Raji (cell line): ENCODE data around the gene RGL3.

Experiments used
- POLR2A ChIP-seq: IDR thresholded peaks from 2 replicates; pipeline ENCODE4 v1.6.1; 2011; ENCODE audit warnings: low read depth, low read length, control low read depth; ENCODE audit not compliant: insufficient read depth

The RGL3 gene

DNA sequence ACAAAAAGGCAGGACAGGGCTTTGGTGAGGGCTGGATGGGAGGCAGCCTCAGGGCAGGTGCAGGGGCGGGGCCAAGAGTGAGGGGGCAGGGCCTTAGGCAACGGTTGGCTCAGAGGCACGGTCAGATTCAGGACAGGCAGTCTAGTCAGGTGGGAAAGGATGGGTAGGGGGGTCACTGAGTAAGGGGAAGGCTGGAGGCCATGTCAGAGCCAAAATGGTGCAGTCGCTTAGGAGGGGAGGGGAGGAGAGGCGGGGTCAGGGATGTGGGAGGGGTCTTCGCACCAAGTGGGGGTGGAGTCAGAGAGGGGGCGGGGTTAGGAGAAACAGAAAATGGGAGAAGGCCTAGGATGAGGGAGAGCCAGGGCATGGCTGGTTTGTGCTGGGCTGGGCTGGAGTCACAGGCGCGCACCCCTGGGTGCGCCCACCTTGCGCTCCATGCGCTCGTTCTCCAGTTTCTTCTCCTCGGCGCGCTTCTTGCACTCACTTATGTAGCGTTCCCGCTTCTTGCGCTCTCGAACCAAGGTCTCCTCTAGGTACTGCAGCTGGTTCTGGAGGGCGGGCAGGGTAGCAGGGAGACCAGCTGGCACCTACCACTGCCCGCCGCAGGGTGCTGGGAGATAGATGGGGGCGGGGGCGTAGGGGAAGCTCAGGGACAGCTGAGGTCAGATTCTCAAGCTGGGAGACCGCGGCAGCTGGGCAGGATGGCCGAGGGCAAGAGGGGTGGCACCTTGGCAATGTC lies 6.8 kb upstream of the RGL3 start:
- TF ChIP-seq POLR2A: no peak

- TF ChIP-seq POLR2A: no peak
These were observed 4.7 kb upstream of the RGL3 start for GRCh38 chr19:11423791-11424181.

GRCh38 chr19:11423164-11423790 lies 4.2 kb upstream of the RGL3 start:
- no peak for TF ChIP-seq POLR2A

- TF ChIP-seq POLR2A: no peak
These were observed 3.3 kb upstream of the RGL3 start for GRCh38 chr19:11422163-11423065.

GRCh38 chr19:11421371-11422098 lies 2.4 kb upstream of the RGL3 start:
- no peak for TF ChIP-seq POLR2A

DNA sequence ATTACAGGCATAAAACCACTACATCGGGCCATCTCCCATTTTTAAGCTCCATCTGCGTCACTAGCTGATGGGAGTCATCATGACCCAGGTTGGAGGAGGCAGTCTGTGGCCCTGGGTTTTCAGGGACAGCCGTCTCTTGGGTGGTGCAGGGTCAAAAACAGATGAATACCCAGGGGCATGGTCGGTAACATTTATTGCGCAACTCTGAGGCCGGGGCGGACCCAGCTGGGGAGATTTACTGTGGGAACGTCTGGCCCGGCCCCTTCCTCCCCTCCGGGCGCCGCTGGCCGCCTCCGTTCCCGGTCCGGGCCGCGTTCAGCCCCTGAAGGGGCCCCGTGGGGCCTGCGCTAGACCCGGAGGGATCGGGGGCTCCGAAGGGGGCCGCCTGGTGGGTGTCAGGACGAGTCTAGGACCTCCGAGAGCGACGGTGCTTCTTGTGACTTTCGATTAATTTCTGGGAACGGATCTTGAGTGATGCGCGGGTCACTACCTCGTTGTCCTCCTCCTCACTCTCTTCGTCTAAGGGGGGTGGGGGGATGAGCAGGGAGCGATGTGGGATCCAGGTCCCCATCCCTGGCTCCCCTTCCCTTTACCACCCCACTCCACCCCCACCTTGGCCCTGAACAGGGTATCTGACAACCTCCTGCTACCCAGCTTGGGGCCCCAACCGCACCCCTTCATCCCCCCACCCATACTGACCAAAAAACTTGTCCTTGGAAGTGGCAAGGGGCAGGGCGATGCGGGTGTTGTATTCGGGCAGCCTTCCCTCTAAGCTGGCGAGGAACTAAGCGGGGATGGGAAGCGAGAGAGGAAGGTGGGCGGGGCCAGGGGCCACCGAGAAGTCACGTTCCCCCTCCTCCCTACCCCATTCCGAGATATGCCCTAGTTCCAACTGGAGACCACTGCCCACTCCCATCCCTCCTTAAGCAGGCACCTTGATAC lies 1.6 kb upstream of the RGL3 start:
- TF ChIP-seq POLR2A: no peak

- no peak for TF ChIP-seq POLR2A
These were observed 993 bp downstream of the RGL3 start for GRCh38 chr19:11418094-11418548.

GRCh38 chr19:11416346-11417052 lies 2.6 kb downstream of the RGL3 start:
- TF ChIP-seq POLR2A: no peak

DNA sequence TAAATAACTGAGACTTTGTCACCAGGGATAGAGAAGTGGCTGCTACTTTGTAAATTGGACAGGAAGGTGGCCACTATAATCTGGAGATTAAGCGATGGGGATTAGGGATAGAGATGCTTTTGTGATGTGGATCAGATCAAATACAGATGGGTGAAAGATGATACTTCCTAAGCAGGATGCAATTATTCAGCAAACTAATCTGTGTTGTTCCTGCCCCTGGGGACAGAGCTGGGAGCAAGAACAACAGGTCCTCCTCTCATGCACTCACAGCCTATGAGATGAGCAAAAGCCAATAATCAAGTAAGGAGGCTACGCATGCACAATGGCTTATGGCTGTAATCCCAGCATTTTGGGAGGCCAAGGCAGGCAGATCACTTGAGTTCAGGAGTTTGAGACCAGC lies 4.6 kb downstream of the RGL3 start:
- TF ChIP-seq POLR2A: no peak

DNA sequence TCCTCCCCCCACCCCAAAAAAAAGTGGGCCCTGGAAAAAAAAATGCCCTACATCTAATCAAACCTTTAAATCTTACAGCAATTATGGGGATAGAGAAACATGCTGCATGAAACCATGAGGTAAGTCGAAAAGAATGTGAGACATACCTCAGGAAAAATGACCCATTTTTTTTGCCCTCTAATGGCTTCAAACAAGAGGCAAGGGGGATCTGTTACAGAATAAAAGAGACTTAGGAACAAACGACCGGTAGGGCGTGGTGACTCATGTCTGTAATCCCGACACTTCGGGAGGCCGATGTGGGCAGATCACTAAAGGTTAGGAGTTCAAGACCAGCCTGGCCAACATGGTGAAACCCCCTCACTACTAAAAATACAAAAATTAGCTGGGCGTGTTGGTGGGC lies 8.4 kb downstream of the RGL3 start:
- no peak for TF ChIP-seq POLR2A

- no peak for TF ChIP-seq POLR2A
These were observed 10.5 kb downstream of the RGL3 start for GRCh38 chr19:11408591-11408990.

GRCh38 chr19:11405846-11406643 lies 13.1 kb downstream of the RGL3 start:
- TF ChIP-seq POLR2A: no peak

- no peak for TF ChIP-seq POLR2A
These were observed 14.4 kb downstream of the RGL3 start for GRCh38 chr19:11404588-11405222.
